Testis (tissue), 3 donors: Measurements from ENCODE around the gene CCNE1. TPM values are rescaled to one million over a fixed set of nuclear protein-coding genes. Genes with fewer than 3 reads are reported as not detected.

ENCODE experiments used
- DNase-seq: peaks from one replicate; pipeline ENCODE4 v3.0.0-alpha.2; 2019
- H3K27ac ChIP-seq, 2 donors: fragments of 200-600 bp; sonication (generic); one replicate each; pipeline ENCODE4 v1.5.1; 2019
- H3K27me3 ChIP-seq: fragments of 200-600 bp; sonication (generic); one replicate; pipeline ENCODE4 v1.5.1; 2019
- H3K36me3 ChIP-seq: fragments of 200-600 bp; sonication (generic); one replicate; pipeline ENCODE4 v1.5.1; 2017; ENCODE audit warnings: low read depth; ENCODE audit errors: missing control alignments
- H3K4me1 ChIP-seq: fragments of 200-600 bp; sonication (generic); one replicate; pipeline ENCODE4 v1.5.1; 2019
- H3K4me3 ChIP-seq, 2 donors: fragments of 200-600 bp; sonication (generic); one replicate each; pipeline ENCODE4 v1.5.1; 2017 to 2019
- H3K9me3 ChIP-seq: fragments of 200-600 bp; sonication (generic); one replicate; pipeline ENCODE4 v1.5.1; 2017
- POLR2A ChIP-seq: fragments of 450-650 bp; IDR thresholded peaks from one replicate; pipeline ENCODE4 v1.6.1; 2017; ENCODE audit warnings: antibody characterized with exemption, mild to moderate bottlenecking, moderate library complexity
- WGBS, 2 donors: methylation state at CpG; one replicate each; pipeline ENCODE4 v1.1.5; 2018; 5-methylcytosine and 5-hydroxymethylcytosine counted together
- intact Hi-C: fragments of 100-400 bp; cut with DNase I; formaldehyde crosslinking; loops from one replicate; pipeline ENCODE4 v1.15.1; 2023; ENCODE audit warnings: low total_unique reads
- polyA plus RNA-seq: library from polyadenylated mRNA; stranded (reverse); fragments of 350-450 nt; fragmentation: Illumina TruSeq; extraction: RNeasy Lipid Tissue Mini Kit (QIAGEN cat#74804); gene quantifications from one replicate; pipeline ENCODE4 v1.2.3, GENCODE V29; 2014; ENCODE audit warnings: low read depth, low replicate concordance; ENCODE audit not compliant: insufficient read depth
- total RNA-seq, 2 donors: library from RNA; depleted of rRNA; stranded (reverse); fragments of >200 nt; gene quantifications; one replicate each; pipeline ENCODE4 v1.2.3, GENCODE V29; 2016
- TF ChIP-seq, protein P1 (sequence below), 3 experiments: fragments of 450-650 bp in 2 of 3; fragments of 200-600 bp in 1 of 3; sonication (generic) in 1 of 3; IDR thresholded peaks; one replicate each; pipeline ENCODE4 v1.5.1; 2016 to 2019; ENCODE audit warnings: antibody characterized with exemption in 3 of 3, mild to moderate bottlenecking in 2 of 3, moderate library complexity in 1 of 3

CCNE1 gene
- total and polyA plus RNA-seq, 3 donors from 2014 or later: 16.3 to 32.2 (median 17.6) TPM

- WGBS, 2 donors: 51 to 59% methylated on average over 2 of the region's 2 CpGs
- no peak overlapping the region for H3K27ac ChIP-seq
- TF ChIP-seq POLR2A: no peak
- TF ChIP-seq, protein P1, sequence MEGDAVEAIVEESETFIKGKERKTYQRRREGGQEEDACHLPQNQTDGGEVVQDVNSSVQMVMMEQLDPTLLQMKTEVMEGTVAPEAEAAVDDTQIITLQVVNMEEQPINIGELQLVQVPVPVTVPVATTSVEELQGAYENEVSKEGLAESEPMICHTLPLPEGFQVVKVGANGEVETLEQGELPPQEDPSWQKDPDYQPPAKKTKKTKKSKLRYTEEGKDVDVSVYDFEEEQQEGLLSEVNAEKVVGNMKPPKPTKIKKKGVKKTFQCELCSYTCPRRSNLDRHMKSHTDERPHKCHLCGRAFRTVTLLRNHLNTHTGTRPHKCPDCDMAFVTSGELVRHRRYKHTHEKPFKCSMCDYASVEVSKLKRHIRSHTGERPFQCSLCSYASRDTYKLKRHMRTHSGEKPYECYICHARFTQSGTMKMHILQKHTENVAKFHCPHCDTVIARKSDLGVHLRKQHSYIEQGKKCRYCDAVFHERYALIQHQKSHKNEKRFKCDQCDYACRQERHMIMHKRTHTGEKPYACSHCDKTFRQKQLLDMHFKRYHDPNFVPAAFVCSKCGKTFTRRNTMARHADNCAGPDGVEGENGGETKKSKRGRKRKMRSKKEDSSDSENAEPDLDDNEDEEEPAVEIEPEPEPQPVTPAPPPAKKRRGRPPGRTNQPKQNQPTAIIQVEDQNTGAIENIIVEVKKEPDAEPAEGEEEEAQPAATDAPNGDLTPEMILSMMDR (IDR thresholded peaks at IDR 0.05): no peak
- H3K27me3 ChIP-seq: no peaks in the 10 kb centered on the region
- DNase-seq: no peak
- no peaks in the 10 kb centered on the region for H3K4me1 ChIP-seq
- H3K36me3 ChIP-seq: no peaks in the 10 kb centered on the region
- no peaks in the 10 kb centered on the region for H3K9me3 ChIP-seq
- H3K4me3 ChIP-seq: no peak overlapping the region
- intact Hi-C loops: loop anchor here (5.0 kb wide), 1 partner anchor 37 kb away; the partner anchor contains the start of gene CCNE1
Observed at GRCh38 chr19:29849208-29849607, 37.4 kb downstream of the CCNE1 start.

- H3K4me1 ChIP-seq: no peaks in the 10 kb centered on the region
- WGBS, 2 donors: 95 to 96% methylated on average over 2 of the region's 2 CpGs
- intact Hi-C loops: no loop called here
- TF ChIP-seq, protein P1 (IDR thresholded peaks at IDR 0.05): no peak
- TF ChIP-seq POLR2A: no peak
- no peaks in the 10 kb centered on the region for H3K27me3 ChIP-seq
- no peak overlapping the region for H3K4me3 ChIP-seq
- H3K9me3 ChIP-seq: no peaks in the 10 kb centered on the region
- DNase-seq: no peak
- no peak overlapping the region for H3K27ac ChIP-seq
- no peaks in the 10 kb centered on the region for H3K36me3 ChIP-seq
Observed at GRCh38 chr19:29850482-29850881, 38.7 kb downstream of the CCNE1 start.

- Histone ChIP-seq H3K36me3 (no peaks in the 10 kb centered on the region), H3K27me3 (no peaks in the 10 kb centered on the region), H3K27ac (no peak overlapping the region), H3K9me3 (no peaks in the 10 kb centered on the region), H3K4me1 (no peaks in the 10 kb centered on the region), H3K4me3 (no peak overlapping the region)
- no peak for DNase-seq
- intact Hi-C loops: no loop called here
- WGBS, 2 donors: 87 to 93% methylated on average over 3 of the region's 3 CpGs
- TF ChIP-seq POLR2A: no peak
- TF ChIP-seq, protein P1 (IDR thresholded peaks at IDR 0.05): no peak
Observed at GRCh38 chr19:29851769-29852521, 40.2 kb downstream of the CCNE1 start.

GRCh38 chr19:29854033-29854432 is 42.2 kb downstream of the CCNE1 start:
- Histone ChIP-seq H3K4me1 (no peaks in the 10 kb centered on the region), H3K9me3 (no peaks in the 10 kb centered on the region), H3K27me3 (no peaks in the 10 kb centered on the region), H3K27ac (no peak overlapping the region), H3K36me3 (no peaks in the 10 kb centered on the region), H3K4me3 (no peak overlapping the region)
- 78 to 83% methylated on average over 6 of the region's 6 CpGs for WGBS, 2 donors
- DNase-seq: no peak
- no peak for TF ChIP-seq POLR2A
- intact Hi-C loops: no loop called here

DNA sequence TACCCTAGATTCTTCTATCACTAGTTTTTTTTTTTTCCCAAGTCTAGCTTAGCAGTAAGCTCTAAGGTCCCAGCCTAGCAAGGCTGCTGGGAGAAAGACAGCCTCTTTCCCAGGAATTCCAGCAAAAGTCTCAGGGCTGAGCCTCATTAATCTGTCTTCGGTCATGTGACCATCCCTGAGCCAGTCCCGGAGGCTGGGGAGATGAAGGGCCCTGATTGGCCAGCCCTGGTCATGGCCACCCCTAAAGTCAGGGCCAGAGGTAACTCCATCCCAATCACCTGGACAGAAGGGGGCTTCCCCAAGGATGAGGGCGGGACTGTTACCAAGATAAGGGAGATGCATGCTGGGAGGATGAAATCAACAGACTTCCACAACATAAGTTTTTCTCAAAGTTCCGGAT is 43.3 kb downstream of the CCNE1 start:
- H3K27ac ChIP-seq: no peak overlapping the region
- no peaks in the 10 kb centered on the region for H3K27me3 ChIP-seq
- WGBS, 2 donors: 85 to 88% methylated on average over 3 to 4 of the region's 4 CpGs
- H3K4me3 ChIP-seq: no peak overlapping the region
- no peaks in the 10 kb centered on the region for H3K4me1 ChIP-seq
- no peaks in the 10 kb centered on the region for H3K9me3 ChIP-seq
- TF ChIP-seq, protein P1 (IDR thresholded peaks at IDR 0.05): no peak
- no peak for TF ChIP-seq POLR2A
- intact Hi-C loops: no loop called here
- DNase-seq: no peak
- H3K36me3 ChIP-seq: no peaks in the 10 kb centered on the region
